Measurements from ENCODE around the gene ARL6IP6.

ARL6IP6 gene

DNA sequence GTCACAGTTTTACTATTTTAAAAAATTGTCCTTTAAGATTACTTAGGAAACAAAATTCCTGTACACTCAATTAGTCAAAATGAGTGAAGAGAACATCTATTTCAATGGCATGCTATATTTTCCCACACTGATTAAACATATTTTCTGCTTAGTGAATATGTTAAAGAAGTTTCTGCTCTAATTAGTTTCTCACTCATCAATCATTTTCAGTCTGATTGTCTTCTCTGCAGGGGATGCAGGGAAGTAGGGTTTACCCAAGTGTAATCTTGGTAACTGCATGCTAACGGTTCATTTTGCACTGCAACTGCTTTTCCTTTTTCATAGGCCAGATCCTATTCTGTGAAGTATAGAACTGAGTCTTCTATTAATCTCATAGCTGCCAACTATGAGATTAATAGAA is 78.5 kb downstream of the ARL6IP6 start:
- DNase-seq (ENCODE audit: low read depth in 3 of 3, low spot score in 1 of 3) = no peak

DNA sequence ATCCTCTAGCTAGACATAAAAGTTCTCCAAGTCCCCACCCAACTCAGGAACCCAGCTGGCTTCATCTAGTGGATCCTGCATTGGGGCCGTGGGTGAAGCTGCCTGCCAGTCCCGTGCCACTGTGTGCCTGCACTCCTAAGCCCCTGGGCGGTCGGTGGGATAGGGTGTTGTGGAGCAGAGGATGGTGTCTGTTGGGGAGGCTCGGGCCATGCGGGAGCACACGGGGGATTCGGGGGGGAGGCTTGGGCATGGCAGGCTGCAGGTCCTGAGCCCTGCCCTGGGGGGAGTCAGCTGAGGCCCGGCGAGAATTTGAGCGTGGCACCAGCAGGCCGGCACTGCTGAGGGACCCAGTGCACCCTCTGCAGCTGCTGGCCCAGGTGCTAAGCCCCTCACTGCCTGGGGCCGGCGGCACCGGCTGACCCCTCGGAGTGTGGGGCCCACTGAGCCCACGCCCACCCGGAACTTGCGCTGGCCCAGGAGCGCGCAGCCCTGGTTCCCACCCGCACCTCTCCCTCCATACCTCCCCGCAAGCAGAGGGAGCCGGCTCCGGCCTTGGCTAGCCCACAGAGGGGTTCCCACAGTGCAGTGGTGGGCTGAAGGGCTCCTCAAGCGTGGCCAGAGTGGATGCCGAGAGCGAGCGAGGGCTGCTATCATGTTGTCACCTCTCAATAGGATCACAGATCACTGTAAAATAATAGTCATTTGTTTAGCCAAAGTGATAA is 86.4 kb downstream of the ARL6IP6 start:
- DNase-seq (ENCODE audit: low read depth in 3 of 3, low spot score in 1 of 3) = no peak

DNA sequence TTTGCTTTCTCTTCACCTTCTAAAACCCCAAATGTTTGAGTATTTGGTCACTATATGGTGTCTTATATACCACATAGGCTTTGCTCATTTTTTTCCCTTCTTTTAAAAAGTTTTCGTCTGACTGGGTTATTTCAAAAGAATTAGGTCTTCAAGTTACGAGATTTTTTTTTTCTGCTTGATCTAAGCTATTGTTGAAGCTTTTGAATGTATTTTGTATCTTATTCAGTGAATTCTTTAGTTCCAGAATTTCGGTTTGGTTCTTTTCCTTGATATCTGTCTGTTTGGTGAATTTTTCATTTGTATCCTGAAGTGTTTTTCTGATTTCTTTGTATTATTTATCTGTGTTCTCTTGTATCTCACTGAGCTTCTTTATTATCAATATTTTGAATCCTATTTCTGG is 93.5 kb downstream of the ARL6IP6 start:
- no peak for DNase-seq (ENCODE audit: low read depth in 3 of 3, low spot score in 1 of 3)
